ENCODE measurements around the gene PBX3. TPM values are rescaled to one million over a fixed set of nuclear protein-coding genes. Genes with fewer than 3 reads are reported as not detected.

The PBX3 gene
- total RNA-seq, 1 donor from 2014 or later: 82.3 TPM

GRCh38 chr9:126015424-126015823, 268.3 kb downstream of the PBX3 start:
- Histone ChIP-seq H3K36me3 (no peaks in the 10 kb centered on the region), H3K9me3 (no peaks in the 10 kb centered on the region), H3K4me1 (no peaks in the 10 kb centered on the region), H3K4me3 (no peak overlapping the region), H3K27ac (no peak overlapping the region), H3K27me3 (no peaks in the 10 kb centered on the region)
- intact Hi-C loops (cut with DNase I): no loop called here
- TF ChIP-seq CTCF (IDR thresholded peaks at IDR 0.05) (no peak), POLR2A (IDR thresholded peaks at IDR 0.05) (no peak), POLR2AphosphoS5 (IDR thresholded peaks at IDR 0.05; ENCODE audit: insufficient read depth in 1 of 2, low read depth in 1 of 2) (no peak)
- DNase-seq (ENCODE audit: extremely low spot score in 2 of 2): no peak

- no peak overlapping the region for H3K27ac ChIP-seq
- H3K9me3 ChIP-seq: no peaks in the 10 kb centered on the region
- no peak for DNase-seq (ENCODE audit: extremely low spot score in 2 of 2)
- no peaks in the 10 kb centered on the region for H3K36me3 ChIP-seq
- H3K4me3 ChIP-seq: no peak overlapping the region
- TF ChIP-seq POLR2A (IDR thresholded peaks at IDR 0.05): no peak
- no peaks in the 10 kb centered on the region for H3K27me3 ChIP-seq
- H3K4me1 ChIP-seq: no peaks in the 10 kb centered on the region
- intact Hi-C loops (cut with DNase I): no loop called here
Observed at GRCh38 chr9:126016579-126017290, 269.6 kb downstream of the PBX3 start.

Other genes with a start within 250 kb of the PBX3 start
- gene MAPKAP1, start 40.2 kb upstream of the PBX3 start, total RNA-seq: 70.7 TPM